Epithelial cell of prostate (primary cell): ENCODE results near the gene GARIN5B.

Experiments used
- DNase-seq: peaks from one replicate; pipeline ENCODE4 v3.0.0-alpha.2; 2011; ENCODE audit warnings: low read depth, low spot score
- H3K27ac ChIP-seq: fragments of 450-650 bp; 2 replicates; pipeline ENCODE4 v1.5.1; 2017; ENCODE audit warnings: mild to moderate bottlenecking

Gene GARIN5B

DNA sequence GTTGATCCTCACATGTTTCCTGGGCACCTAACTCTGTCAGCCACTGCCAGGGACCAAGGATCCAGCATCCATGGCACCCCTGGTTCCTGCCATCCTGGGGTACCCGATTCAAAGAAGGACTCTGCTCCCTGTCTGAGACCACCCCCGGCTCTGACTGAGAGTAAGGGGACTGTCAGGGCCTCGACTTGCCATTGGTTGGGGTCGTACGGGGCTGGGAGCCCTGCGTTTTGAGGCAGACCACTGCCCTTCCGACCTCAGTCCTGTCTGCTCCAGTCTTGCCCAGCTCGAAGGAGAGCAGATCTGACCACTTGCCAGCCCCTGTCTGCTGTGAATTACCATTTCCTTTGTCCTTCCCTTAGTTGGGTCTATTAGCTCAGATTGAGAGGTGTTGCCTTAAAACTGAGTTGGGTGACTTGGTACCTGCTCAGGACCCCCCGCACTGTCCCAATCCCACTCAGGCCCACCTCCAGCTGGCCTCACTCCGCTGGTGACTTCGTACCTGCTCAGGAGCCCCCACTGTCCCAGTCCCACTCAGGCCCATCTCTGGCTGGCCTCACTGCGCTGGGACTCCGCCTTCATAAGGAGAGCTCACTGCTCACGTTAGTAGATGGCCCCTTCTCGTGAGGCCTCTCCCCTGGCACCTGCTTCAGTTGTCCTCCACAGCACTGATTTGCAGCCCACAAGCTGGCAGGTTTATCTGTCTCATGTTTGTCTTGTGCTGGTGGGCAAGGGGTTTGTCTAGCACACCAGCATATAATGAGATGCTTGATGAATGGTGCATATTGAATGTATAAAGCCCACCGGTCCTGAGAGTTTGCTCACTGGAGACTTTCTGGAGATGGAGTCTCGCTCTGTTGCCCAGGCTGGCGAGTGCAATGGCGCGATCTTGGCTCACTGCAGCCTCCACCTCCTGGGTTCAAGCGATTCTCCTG is 26.6 kb upstream of the GARIN5B start:
- H3K27ac ChIP-seq, result no peak overlapping the region
- DNase-seq, result no peak

DNA sequence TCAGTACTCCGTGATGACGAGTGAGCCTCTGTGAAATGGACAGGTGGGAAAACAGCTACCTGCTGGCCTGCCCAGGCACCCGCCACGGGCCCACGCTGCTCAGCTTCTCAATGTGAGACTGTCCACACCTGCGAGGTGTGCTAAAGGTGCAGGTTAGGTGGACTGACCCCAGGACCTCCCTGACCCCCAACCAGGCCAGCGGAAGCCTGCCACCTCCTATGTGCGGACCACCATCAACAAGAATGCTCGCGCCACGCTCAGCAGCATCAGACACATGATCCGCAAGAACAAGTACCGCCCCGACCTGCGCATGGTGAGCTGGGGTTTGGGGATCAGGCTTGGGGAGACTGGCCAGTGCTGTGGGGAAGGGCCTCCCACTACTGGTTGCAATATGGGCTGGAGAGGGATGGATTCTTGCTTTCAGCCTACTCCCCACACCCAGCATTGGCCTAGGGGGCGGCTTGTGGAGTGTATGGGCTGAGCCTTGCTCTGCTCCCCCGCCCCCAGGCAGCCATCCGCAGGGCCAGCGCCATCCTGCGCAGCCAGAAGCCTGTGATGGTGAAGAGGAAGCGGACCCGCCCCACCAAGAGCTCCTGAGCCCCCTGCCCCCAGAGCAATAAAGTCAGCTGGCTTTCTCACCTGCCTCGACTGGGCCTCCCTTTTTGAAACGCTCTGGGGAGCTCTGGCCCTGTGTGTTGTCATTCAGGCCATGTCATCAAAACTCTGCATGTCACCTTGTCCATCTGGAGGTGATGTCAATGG is 24.9 kb upstream of the GARIN5B start:
- peak overlapping the region; percentile 93 for H3K27ac ChIP-seq
- DNase-seq, result no peak

GRCh38 chr19:55386493-55386971 is 23.5 kb upstream of the GARIN5B start:
- peak overlapping the region; percentile 93 for H3K27ac ChIP-seq
- DNase-seq, result no peak

DNA sequence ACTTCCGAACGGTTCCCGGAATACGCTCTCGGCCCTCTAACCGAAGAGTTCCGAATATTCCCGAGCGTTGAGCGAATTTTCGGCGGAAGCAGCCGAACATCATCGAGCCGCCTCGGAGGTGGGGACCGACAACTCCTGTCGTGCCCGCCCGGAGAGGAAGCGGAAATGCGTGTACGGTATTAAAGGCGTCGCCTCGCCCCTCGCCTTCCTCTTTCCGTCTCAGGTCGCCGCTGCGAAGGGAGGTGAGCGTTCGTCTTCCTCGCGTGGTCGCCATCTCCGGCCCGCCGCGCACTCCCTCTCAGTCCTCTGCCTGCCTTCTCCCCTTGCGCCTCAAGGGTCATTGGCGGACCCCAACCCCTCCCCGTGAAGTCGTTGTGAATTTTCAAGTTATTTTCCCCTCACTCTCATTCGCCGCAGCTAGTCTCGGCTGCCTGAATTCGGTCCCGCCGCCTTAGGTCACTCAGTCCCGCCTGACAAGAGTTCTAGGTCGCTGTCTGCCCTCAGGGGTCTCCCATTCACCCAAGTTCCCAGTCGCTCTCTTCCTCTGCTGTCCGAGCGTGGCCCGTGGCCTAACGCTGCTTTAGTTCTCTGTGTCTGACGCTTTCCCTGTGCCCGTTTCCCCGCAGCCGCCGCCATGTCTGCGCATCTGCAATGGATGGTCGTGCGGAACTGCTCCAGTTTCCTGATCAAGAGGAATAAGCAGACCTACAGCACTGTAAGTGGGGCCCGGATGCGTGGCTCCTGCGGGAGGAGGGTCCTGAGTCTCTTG is 22.8 kb upstream of the GARIN5B start, which contains the start of gene RPL28:
TSS of gene RPL28 (plus strand) at position 209 of the 769 bp plus-strand sequence. CDS start at position 635, 426 bp downstream.
- DNase-seq, result peak; percentile 87
- H3K27ac ChIP-seq, result peak within 1 kb of the TSS; percentile 93

DNA sequence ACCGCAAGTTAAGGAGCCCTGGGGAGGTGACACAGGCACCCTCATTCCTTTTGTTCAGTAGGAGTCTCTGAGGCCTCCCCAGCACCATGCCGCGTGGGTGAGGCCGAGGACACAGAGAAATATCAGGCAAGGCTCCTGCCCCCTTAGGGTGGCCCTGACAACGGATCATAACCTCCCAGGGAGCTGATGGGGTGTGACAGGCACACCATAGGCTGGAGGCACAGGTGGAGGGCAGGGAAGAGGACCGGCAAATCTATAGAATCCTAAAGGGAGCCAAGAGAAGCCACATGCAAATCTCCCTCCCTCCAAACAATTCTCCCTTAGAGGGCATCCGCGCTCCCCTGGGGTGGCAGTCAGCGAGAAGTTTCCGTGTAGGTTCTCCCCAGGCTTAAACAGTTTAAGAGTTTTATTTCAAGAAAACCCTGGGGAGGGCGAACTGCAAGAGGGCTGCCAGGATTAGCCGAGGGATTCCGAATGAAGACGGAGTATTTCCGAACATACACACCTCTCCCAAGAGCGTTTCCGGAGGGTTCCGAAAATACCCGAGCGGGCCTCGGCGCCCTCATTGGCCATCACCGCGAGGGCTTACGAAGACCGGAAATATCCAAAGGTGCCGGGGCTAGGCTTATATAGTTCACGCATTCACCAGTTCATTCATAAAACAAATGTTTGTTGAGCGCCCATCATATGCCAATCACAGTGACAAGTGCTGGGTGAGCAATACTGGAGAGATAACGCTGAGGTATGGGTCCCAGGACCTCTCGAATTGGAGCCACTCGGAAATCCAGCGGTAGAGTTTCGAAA is 22.1 kb upstream of the GARIN5B start:
- H3K27ac ChIP-seq, result peak overlapping the region; percentile 93
- peak; percentile 74 for DNase-seq

GRCh38 chr19:55384131-55384919 is 21.3 kb upstream of the GARIN5B start, which contains the start of gene TMEM238:
Gene TMEM238, minus strand, starts transcription at chr19:55384292. Its CDS starts 33 bp downstream, at chr19:55384259.
- peak within 1 kb of the TSS; percentile 93 for H3K27ac ChIP-seq
- no peak for DNase-seq

GRCh38 chr19:55383279-55384130 is 20.4 kb upstream of the GARIN5B start:
- peak overlapping the region; percentile 93 for H3K27ac ChIP-seq
- peak; percentile 48 for DNase-seq

DNA sequence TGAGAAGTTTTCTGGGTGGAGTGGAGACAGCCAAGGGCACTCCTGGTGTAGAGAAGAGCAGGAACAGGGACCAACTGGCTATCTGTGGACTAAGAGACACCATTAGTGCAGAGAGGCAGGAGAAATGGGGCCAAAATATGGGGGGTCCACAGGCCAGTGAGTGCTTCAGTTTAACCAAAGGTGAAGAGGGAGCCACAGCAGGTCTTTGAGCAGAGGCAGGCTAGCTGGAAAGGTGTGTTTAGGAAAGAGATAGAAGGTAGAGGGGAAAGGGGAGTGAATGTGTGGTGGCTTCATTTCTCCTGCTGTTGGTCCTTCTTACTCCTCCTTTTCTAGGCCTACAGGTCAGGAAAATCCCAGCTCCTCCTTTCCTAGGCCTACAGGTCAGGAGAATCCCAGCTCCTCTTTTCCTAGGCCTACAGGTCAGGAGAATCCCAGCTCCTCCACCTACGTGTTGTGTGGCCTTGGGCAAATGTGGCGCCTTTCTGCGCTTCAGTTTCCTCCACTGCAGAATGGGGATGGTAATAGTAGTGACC is 19.5 kb upstream of the GARIN5B start:
- no peak overlapping the region for H3K27ac ChIP-seq
- no peak for DNase-seq

- H3K27ac ChIP-seq, result no peak overlapping the region
- DNase-seq, result no peak
Observed at GRCh38 chr19:55382013-55382412, 19.0 kb upstream of the GARIN5B start.

- DNase-seq, result no peak
- no peak overlapping the region for H3K27ac ChIP-seq
Observed at GRCh38 chr19:55379174-55379573, 16.1 kb upstream of the GARIN5B start.

DNA sequence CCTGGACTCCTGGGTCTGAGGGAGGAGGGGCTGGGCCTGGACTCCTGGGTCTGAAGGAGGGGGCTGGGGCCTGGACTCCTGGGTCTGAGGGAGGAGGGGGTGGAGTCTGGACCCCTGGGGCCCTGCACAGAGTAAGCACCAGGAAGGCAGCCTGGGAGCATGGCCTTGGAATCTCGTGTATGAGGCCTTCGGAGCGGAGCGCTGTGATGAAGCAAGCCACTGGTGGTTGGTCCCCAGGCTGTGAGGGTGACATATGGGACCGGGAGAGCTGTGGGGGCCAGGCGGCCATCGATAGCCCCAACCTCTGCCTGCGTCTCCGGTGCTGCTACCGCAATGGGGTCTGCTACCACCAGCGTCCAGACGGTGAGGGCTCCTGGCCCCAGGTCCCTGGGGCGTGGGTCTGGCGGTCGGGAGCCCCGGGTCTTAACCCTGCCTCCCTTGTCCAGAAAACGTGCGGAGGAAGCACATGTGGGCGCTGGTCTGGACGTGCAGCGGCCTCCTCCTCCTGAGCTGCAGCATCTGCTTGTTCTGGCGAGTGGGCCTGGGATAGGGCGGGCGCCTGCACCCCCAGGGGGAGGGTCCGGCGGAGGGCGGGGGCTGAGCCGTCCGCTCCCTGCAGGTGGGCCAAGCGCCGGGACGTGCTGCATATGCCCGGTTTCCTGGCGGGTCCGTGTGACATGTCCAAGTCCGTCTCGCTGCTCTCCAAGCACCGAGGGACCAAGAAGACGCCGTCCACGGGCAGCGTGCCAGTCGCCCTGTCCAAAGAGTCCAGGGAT is 14.5 kb upstream of the GARIN5B start:
- no peak for DNase-seq

GRCh38 chr19:55376241-55376933 is 13.3 kb upstream of the GARIN5B start, which contains the start of gene TMEM190:
Gene TMEM190, plus strand, starts transcription at chr19:55376826. Its CDS starts 28 bp downstream, at chr19:55376854.
- no peak within 1 kb of the TSS for H3K27ac ChIP-seq
- DNase-seq, result no peak

More for the DNA sequence above, 14.5 kb upstream of the GARIN5B start:
- H3K27ac ChIP-seq, result no peak overlapping the region

- no peak overlapping the region for H3K27ac ChIP-seq
- DNase-seq, result no peak
Observed at GRCh38 chr19:55373993-55374757, 11.1 kb upstream of the GARIN5B start.

- DNase-seq, result no peak
- no peak overlapping the region for H3K27ac ChIP-seq
Observed at GRCh38 chr19:55373306-55373992, 10.4 kb upstream of the GARIN5B start.
